Epithelial cell of esophagus (primary cell): ENCODE results near the gene NOSTRIN.
"Not testable (repeated sequence)": the region's sequence is repeated elsewhere in the genome, so short reads cannot be mapped to it uniquely, and the experiment has no call there.

Source experiments
- DNase-seq: peaks from one replicate; pipeline ENCODE4 v3.0.0; 2010; ENCODE audit warnings: low read depth
- H3K4me3 ChIP-seq: 2 replicates; pipeline ENCODE4 v1.5.1; 2011; ENCODE audit warnings: mild to moderate bottlenecking, low read length, control low read depth
- CTCF ChIP-seq: IDR thresholded peaks from 2 replicates; pipeline ENCODE4 v1.5.1; 2011; ENCODE audit warnings: low read depth, mild to moderate bottlenecking, low read length, control low read depth, inconsistent platforms; ENCODE audit not compliant: insufficient read depth; ENCODE audit errors: missing control alignments

NOSTRIN gene

DNA sequence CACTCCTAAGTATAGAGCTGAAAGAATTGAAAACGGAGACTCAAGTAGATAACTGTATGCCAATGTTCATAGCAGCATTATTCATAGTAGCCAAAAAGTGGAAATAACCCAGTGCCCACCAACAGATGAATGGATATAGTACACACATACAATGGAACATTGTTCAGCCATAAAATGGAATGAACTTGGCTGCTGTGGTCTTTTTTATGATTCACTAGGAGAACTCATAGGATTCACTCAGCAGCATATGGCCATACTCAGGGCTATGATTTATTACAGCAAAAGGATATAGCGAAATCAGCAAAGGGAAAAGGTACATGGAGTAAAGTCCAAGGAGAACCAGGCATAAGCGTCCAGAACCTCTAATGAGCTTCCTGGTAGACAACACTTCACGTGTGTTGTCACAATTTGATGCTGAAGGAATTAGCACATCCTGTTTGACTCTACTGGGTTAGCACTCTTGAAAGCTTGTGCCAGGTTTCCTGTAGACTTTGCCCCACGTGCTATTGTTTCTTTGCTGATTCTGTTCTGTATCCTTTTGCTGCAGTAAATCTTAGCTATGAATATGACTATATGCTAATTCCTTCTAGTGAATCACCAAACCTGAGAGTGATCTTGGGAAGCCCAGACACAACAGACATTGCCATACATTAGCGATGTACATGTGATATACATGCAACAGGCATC lies 72.1 kb downstream of the NOSTRIN start:
- DNase-seq = no peak
- H3K4me3 ChIP-seq = no peak overlapping the region
- TF ChIP-seq CTCF = no peak

DNA sequence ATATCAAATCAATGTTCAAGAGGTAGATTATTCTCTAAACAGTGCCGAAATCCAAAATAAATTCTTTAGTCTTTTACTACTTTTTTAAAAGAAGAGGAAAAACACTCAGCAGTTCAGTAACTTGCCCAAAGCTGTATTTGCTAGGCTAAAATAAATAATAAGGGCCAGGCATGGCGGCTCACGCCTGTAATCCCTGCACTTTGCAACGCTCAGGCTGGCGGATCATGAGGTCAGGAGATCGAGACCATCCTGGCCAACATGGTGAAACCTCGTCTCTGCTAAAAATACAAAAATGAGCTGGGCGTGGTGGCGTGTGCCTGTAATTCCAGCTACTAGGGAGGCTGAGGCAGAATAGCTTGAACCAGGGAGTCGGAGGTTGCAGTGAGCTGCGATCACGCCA lies 79.7 kb downstream of the NOSTRIN start:
- not testable (repeated sequence) for H3K4me3 ChIP-seq, DNase-seq

- peak; percentile 67 for DNase-seq
- TF ChIP-seq CTCF = no peak
These were observed 82.5 kb downstream of the NOSTRIN start for GRCh38 chr2:168884975-168885374.

DNA sequence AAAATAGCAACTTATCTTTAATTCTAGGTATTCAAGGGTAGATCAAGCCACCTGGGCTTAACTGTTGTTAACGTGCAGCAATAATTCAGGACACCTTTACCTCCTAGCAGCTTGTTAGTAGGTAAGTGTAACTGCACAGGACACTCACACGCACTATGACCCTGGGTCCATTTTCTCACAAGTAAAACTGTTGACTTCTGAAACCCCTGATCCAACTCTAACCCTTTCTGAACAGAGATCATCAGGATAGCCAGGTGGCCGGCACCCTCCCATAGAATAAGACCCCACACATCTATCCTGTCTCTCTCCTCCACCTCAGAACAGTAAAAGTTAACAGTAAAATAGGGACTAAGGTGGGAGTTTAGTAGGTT lies 87.2 kb downstream of the NOSTRIN start:
- peak overlapping the region; percentile 80 for H3K4me3 ChIP-seq
- no peak for DNase-seq
- TF ChIP-seq CTCF = no peak

More at GRCh38 chr2:168884975-168885374, 82.5 kb downstream of the NOSTRIN start:
- no peak overlapping the region for H3K4me3 ChIP-seq

GRCh38 chr2:168890006-168890782 lies 87.8 kb downstream of the NOSTRIN start, which contains the start of gene SPC25:
Gene SPC25, minus strand, starts transcription at chr2:168890430. Its CDS starts 911 bp downstream, at chr2:168889519.
- peak within 1 kb of the TSS; percentile 80 for H3K4me3 ChIP-seq
- DNase-seq = peak; percentile 88
- TF ChIP-seq CTCF = no peak

- DNase-seq = no peak
- TF ChIP-seq CTCF = no peak
- H3K4me3 ChIP-seq = no peak overlapping the region
These were observed 89.9 kb downstream of the NOSTRIN start for GRCh38 chr2:168892327-168892726.

- no peak overlapping the region for H3K4me3 ChIP-seq
- no peak for TF ChIP-seq CTCF
- DNase-seq = no peak
These were observed 91.7 kb downstream of the NOSTRIN start for GRCh38 chr2:168894101-168894500.
